ENCODE data around the gene RNF123.

GRCh38 chr3:49664300-49664699 is 25.1 kb upstream of the RNF123 start:
- TF ChIP-seq CTCF (conservative IDR thresholded peaks at IDR 0.05; ENCODE audit: low read length) (no peak), EZH2phosphoT487 (IDR thresholded peaks at IDR 0.05; ENCODE audit: borderline replicate concordance) (no peak)
